Activated naive CD4-positive, alpha-beta T cell (primary cell): ENCODE data around the gene JAZF1.
A peak's percentile ranks its signal among the peaks of the same experiment; 100 is the strongest.
"Not testable (repeated sequence)": the region's sequence is repeated elsewhere in the genome, so short reads cannot be mapped to it uniquely, and the experiment has no call there.

Experiments used
- DNase-seq, 4 experiments: peaks; one replicate each; lab custom pipeline; 2025; lab: John Stamatoyannopoulos, UW

JAZF1 gene

GRCh38 chr7:27871866-27872265 lies 308.7 kb downstream of the JAZF1 start:
- DNase-seq, result no peak

- no peak for DNase-seq
Observed at GRCh38 chr7:27871086-27871485, 309.5 kb downstream of the JAZF1 start.

GRCh38 chr7:27870595-27870994 lies 310.0 kb downstream of the JAZF1 start:
- no peak for DNase-seq

GRCh38 chr7:27869056-27869455 lies 311.5 kb downstream of the JAZF1 start:
- DNase-seq, result no peak

- DNase-seq, result no peak
Observed at GRCh38 chr7:27868131-27868550, 312.5 kb downstream of the JAZF1 start.

- no peak for DNase-seq
Observed at GRCh38 chr7:27866828-27867672, 313.5 kb downstream of the JAZF1 start.

- no peak for DNase-seq
Observed at GRCh38 chr7:27866256-27866655, 314.3 kb downstream of the JAZF1 start.

GRCh38 chr7:27863880-27864279 lies 316.7 kb downstream of the JAZF1 start:
- DNase-seq, result no peak

GRCh38 chr7:27861747-27862146 lies 318.8 kb downstream of the JAZF1 start:
- DNase-seq, result no peak

- no peak for DNase-seq
Observed at GRCh38 chr7:27860800-27861199, 319.8 kb downstream of the JAZF1 start.

- DNase-seq, result not testable (repeated sequence)
Observed at GRCh38 chr7:27856703-27857485, 323.7 kb downstream of the JAZF1 start.

GRCh38 chr7:27850531-27850930 lies 330.1 kb downstream of the JAZF1 start:
- no peak for DNase-seq

- DNase-seq, result no peak
Observed at GRCh38 chr7:27846388-27846787, 334.2 kb downstream of the JAZF1 start.

GRCh38 chr7:27843584-27844305 lies 336.9 kb downstream of the JAZF1 start:
- DNase-seq, result no peak

GRCh38 chr7:27842851-27843250 lies 337.7 kb downstream of the JAZF1 start:
- DNase-seq, result no peak

- DNase-seq, result no peak
Observed at GRCh38 chr7:27842094-27842692, 338.4 kb downstream of the JAZF1 start.

GRCh38 chr7:27840760-27841364 lies 339.7 kb downstream of the JAZF1 start:
- no peak for DNase-seq

GRCh38 chr7:27840313-27840712 lies 340.3 kb downstream of the JAZF1 start:
- DNase-seq, result peak in 1 of 4 experiments; percentile 16

- no peak for DNase-seq
Observed at GRCh38 chr7:27839099-27839498, 341.5 kb downstream of the JAZF1 start.

- no peak for DNase-seq
Observed at GRCh38 chr7:27836536-27836935, 344.1 kb downstream of the JAZF1 start.

- DNase-seq, result no peak
Observed at GRCh38 chr7:27835376-27835775, 345.2 kb downstream of the JAZF1 start.
